Breast epithelium (tissue), 4 donors: ENCODE data around the gene PSD4. TPM values are rescaled to one million over a fixed set of nuclear protein-coding genes. Genes with fewer than 3 reads are reported as not detected.

Experiments used
- DNase-seq, 2 donors: peaks; one replicate each; pipeline ENCODE4 v3.0.0-alpha.2; 2019; ENCODE audit warnings: low spot score in 2 of 2
- H3K27ac ChIP-seq, 2 donors: fragments of 200-600 bp; sonication (generic) in 1 of 2; one replicate each; pipeline ENCODE4 v1.5.1; 2016 to 2019; ENCODE audit warnings: mild to moderate bottlenecking in 1 of 2
- H3K27me3 ChIP-seq, 2 donors: fragments of 200-600 bp; sonication (generic) in 1 of 2; one replicate each; pipeline versions ENCODE4 v1.5.1 to v1.6.0; 2017 to 2019; ENCODE audit warnings: control low read depth in 1 of 2, mild to moderate bottlenecking in 1 of 2
- H3K36me3 ChIP-seq: fragments of 200-600 bp; one replicate; pipeline ENCODE4 v1.5.1; 2019
- H3K4me1 ChIP-seq, 2 donors: fragments of 200-600 bp; sonication (generic); one replicate each; pipeline ENCODE4 v1.5.1; 2016 to 2019; ENCODE audit warnings: control low read depth in 1 of 2
- H3K4me3 ChIP-seq, 3 donors: fragments of 200-600 bp; sonication (generic); 1 replicate in 2 of 3; 2 replicates in 1 of 3; pipeline ENCODE4 v1.5.1; 2016 to 2019; ENCODE audit warnings: mild to moderate bottlenecking in 3 of 3, moderate library complexity in 2 of 3
- H3K9me3 ChIP-seq, 2 donors: fragments of 200-600 bp; sonication (generic) in 1 of 2; one replicate each; pipeline ENCODE4 v1.5.1; 2016 to 2019; ENCODE audit warnings: control low read depth in 1 of 2
- CTCF ChIP-seq, 3 donors: fragments of 450-650 bp; IDR thresholded peaks; one replicate each; pipeline ENCODE4 v1.5.1; 2016 to 2017; ENCODE audit warnings: antibody characterized with exemption in 3 of 3, mild to moderate bottlenecking in 3 of 3, moderate library complexity in 3 of 3
- POLR2A ChIP-seq: fragments of 450-650 bp; IDR thresholded peaks from one replicate; pipeline ENCODE4 v1.6.1; 2016; ENCODE audit warnings: antibody characterized with exemption, mild to moderate bottlenecking, moderate library complexity
- POLR2AphosphoS5 ChIP-seq, 3 donors: sonication (generic); formaldehyde crosslinking; IDR thresholded peaks; one replicate each; pipeline ENCODE4 v1.6.1; 2017; ENCODE audit warnings: antibody characterized with exemption in 3 of 3
- intact Hi-C: fragments of 100-400 bp; cut with DNase I; formaldehyde crosslinking; loops from one replicate; pipeline ENCODE4 v1.15.1; 2023; ENCODE audit warnings: low total_unique reads
- total RNA-seq, 3 donors: library from RNA; depleted of rRNA; stranded (reverse); fragments of >200 nt; gene quantifications; one replicate each; pipeline ENCODE4 v1.1.0, GENCODE V29; 2016

PSD4 gene
- total RNA-seq, 3 donors from 2014 or later = 4.3 to 61.2 (median 40.3) TPM

GRCh38 chr2:113248997-113249770 lies 75.4 kb downstream of the PSD4 start:
- no peak for TF ChIP-seq POLR2AphosphoS5 (IDR thresholded peaks at IDR 0.05)
- peak; percentile 84 to 91 (median 90) for TF ChIP-seq CTCF (IDR thresholded peaks at IDR 0.05)
- intact Hi-C loops = loop anchor here (10.0 kb wide), 1 partner anchor 126 kb away; no protein-coding TSS in a partner anchor
- Histone ChIP-seq H3K4me1 (no peaks in the 10 kb centered on the region), H3K9me3 (no peaks in the 10 kb centered on the region), H3K4me3 (no peak overlapping the region), H3K27ac (no peak overlapping the region), H3K27me3 (no peaks in the 10 kb centered on the region), H3K36me3 (no peaks in the 10 kb centered on the region)
- DNase-seq = peak; percentile 74 to 77

GRCh38 chr2:113251118-113251517 lies 77.3 kb downstream of the PSD4 start:
- DNase-seq = no peak
- H3K27ac ChIP-seq = no peak overlapping the region

GRCh38 chr2:113252047-113252590 lies 78.3 kb downstream of the PSD4 start:
- Histone ChIP-seq H3K9me3 (no peaks in the 10 kb centered on the region), H3K4me3 (no peak overlapping the region), H3K4me1 (no peaks in the 10 kb centered on the region), H3K27ac (no peak overlapping the region), H3K36me3 (no peaks in the 10 kb centered on the region), H3K27me3 (no peaks in the 10 kb centered on the region)
- intact Hi-C loops = no loop called here
- no peak for TF ChIP-seq POLR2A
- TF ChIP-seq CTCF (IDR thresholded peaks at IDR 0.05) = no peak
- no peak for TF ChIP-seq POLR2AphosphoS5 (IDR thresholded peaks at IDR 0.05)
- no peak for DNase-seq

More at GRCh38 chr2:113251118-113251517, 77.3 kb downstream of the PSD4 start:
- Histone ChIP-seq H3K4me1 (no peaks in the 10 kb centered on the region), H3K4me3 (no peak overlapping the region), H3K27me3 (no peaks in the 10 kb centered on the region), H3K36me3 (no peaks in the 10 kb centered on the region), H3K9me3 (no peaks in the 10 kb centered on the region)
- no peak for TF ChIP-seq POLR2AphosphoS5 (IDR thresholded peaks at IDR 0.05)
- TF ChIP-seq POLR2A = no peak
- TF ChIP-seq CTCF (IDR thresholded peaks at IDR 0.05) = no peak
- intact Hi-C loops = no loop called here

GRCh38 chr2:113253453-113253852 lies 79.7 kb downstream of the PSD4 start:
- intact Hi-C loops = no loop called here

More at GRCh38 chr2:113253453-113253852, 79.7 kb downstream of the PSD4 start:
- DNase-seq = no peak
- Histone ChIP-seq H3K27me3 (no peaks in the 10 kb centered on the region), H3K9me3 (no peaks in the 10 kb centered on the region), H3K4me3 (no peak overlapping the region), H3K27ac (no peak overlapping the region), H3K36me3 (no peaks in the 10 kb centered on the region), H3K4me1 (no peaks in the 10 kb centered on the region)
- TF ChIP-seq CTCF (IDR thresholded peaks at IDR 0.05) = no peak
- no peak for TF ChIP-seq POLR2A
- TF ChIP-seq POLR2AphosphoS5 (IDR thresholded peaks at IDR 0.05) = no peak
